H1 (cell line): Measurements from ENCODE around the gene TFCP2L1. TPM values are rescaled to one million over a fixed set of nuclear protein-coding genes. Genes with fewer than 3 reads are reported as not detected.

Experiments
- FOSL1 ChIP-seq: IDR thresholded peaks from 2 replicates; pipeline ENCODE4 v1.6.1; 2011; ENCODE audit warnings: mild to moderate bottlenecking, low read depth, low read length, moderate library complexity; ENCODE audit not compliant: insufficient read depth
- MAX ChIP-seq: IDR thresholded peaks from 2 replicates; pipeline ENCODE4 v1.6.1; 2012; ENCODE audit warnings: inconsistent platforms
- POLR2A ChIP-seq, 2 experiments: IDR thresholded peaks; 1 replicate in 1 of 2; 2 replicates in 1 of 2; pipeline ENCODE4 v1.6.1; 2011; ENCODE audit warnings: low read depth in 2 of 2, low read length in 2 of 2, mild to moderate bottlenecking in 2 of 2; ENCODE audit errors: control extremely low read depth in 1 of 2
- USF2 ChIP-seq: IDR thresholded peaks from 2 replicates; pipeline ENCODE4 v1.6.1; 2011; ENCODE audit warnings: low read length, improper control_type of control experiment
- polyA plus RNA-seq, 7 experiments: library from polyadenylated mRNA; depleted of rRNA in 3 of 7; stranded (reverse) in 5 of 7; unstranded in 2 of 7; fragments of >200 nt in 5 of 7; fragments of 200-250 nt in 2 of 7; gene quantifications; 1 replicate in 5 of 7; 2 replicates in 1 of 7; 4 replicates in 1 of 7; pipeline versions ENCODE4 v1.2.1 to v1.2.3, GENCODE V29; 2011 to 2013; ENCODE audit warnings: missing spikeins in 2 of 7, mixed read lengths in 2 of 7
- total RNA-seq: library from RNA; stranded (reverse); fragmentation: NEBNext Ultra II Directional; extraction: Animal tissue kit (Norgen Biotek cat#: 25700); gene quantifications from 2 replicates; pipeline ENCODE4 v1.2.1, GENCODE V29; 2021

TFCP2L1 gene
- total and polyA plus RNA-seq, 2 of the 8 experiments (the other 6 are each of a cell fraction or from before 2014, with no cell fraction given), result 1.5 to 3.8 TPM

GRCh38 chr2:121285926-121286325 is 924 bp upstream of the TFCP2L1 start (continued):
- TF ChIP-seq USF2 (no peak), POLR2A (IDR thresholded peaks at IDR 0.05; ENCODE audit: control extremely low read depth in 1 of 2, low read depth in 2 of 2, low read length in 2 of 2) (no peak), MAX (no peak), FOSL1 (no peak)
